ENCODE results near the gene SLC38A8.

- TF ChIP-seq CTCF (IDR thresholded peaks at IDR 0.05) (no peak), POLR2A (IDR thresholded peaks at IDR 0.05) (no peak), POLR2AphosphoS5 (IDR thresholded peaks at IDR 0.05) (no peak)
These were observed 3.3 kb upstream of the SLC38A8 start for GRCh38 chr16:84045818-84046470.
